ENCODE results near the gene LINGO1. TPM values are rescaled to one million over a fixed set of nuclear protein-coding genes. Genes with fewer than 3 reads are reported as not detected.

LINGO1 gene
- total RNA-seq, 6 experiments from 2014 or later = 0.31 to 1.2 (median 0.39) TPM

DNA sequence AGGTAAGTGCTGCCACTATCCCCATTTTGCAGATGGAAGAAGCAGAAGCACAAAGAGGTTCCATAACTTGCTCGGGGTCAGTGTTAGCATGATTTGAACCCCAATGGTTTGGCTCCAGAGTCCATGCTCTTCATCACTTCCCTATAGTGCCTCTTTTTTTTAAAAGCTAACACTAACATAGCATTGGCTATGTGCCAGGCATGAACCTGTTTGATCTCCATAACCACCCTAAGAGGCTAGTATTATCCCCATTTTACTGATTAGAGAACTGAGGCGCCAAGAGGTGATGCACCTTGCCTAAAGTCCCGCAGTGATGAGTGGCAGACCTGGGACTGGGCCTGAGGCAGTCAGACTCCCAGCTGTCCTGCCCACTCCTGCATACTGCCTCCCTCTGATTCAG lies 7.3 kb downstream of the LINGO1 start:
- no peak overlapping the region for H3K27ac ChIP-seq

DNA sequence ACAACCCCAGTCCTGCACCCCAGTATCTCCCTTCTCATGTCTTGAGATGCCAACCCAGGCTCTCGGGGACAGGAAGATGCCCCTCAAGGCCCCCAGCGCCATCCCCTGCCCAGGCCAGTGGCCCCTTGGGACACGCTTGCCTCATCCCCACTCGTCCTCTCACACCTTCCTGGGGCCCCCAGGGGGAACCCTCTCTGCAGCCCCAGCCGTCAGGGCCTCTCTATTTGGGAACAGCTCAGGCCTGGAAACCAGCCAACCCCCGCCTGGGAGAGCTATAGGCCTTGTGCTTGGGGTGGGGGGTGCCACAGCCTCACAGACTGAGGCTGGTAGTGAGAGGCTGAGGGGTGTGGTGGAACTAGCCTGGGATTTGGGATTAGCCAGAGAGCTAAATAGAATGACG lies 7.8 kb downstream of the LINGO1 start:
- H3K4me1 ChIP-seq = no peaks in the 10 kb centered on the region
- intact Hi-C loops (cut with DNase I) = no loop called here
- no peak overlapping the region for H3K27ac ChIP-seq
- H3K36me3 ChIP-seq = no peaks in the 10 kb centered on the region
- no peaks in the 10 kb centered on the region for H3K9me3 ChIP-seq
- H3K27me3 ChIP-seq = no peaks in the 10 kb centered on the region
- ATAC-seq (no peak), DNase-seq (no peak)
- WGBS (ENCODE audit: insufficient coverage, low coverage, low lambda C conversion rate, missing lambda C conversion rate) = 66% methylated on average over 4 of the region's 7 CpGs
- no peak overlapping the region for H3K4me3 ChIP-seq
- TF ChIP-seq CTCF (IDR thresholded peaks at IDR 0.05) = no peak
- TF ChIP-seq POLR2A (IDR thresholded peaks at IDR 0.05) = no peak

More for the DNA sequence above, 7.3 kb downstream of the LINGO1 start:
- DNase-seq (no peak), ATAC-seq (no peak)
- no peaks in the 10 kb centered on the region for H3K4me1 ChIP-seq
- H3K4me3 ChIP-seq = no peak overlapping the region
- TF ChIP-seq CTCF (IDR thresholded peaks at IDR 0.05) (no peak), POLR2A (IDR thresholded peaks at IDR 0.05) (no peak)
- no peaks in the 10 kb centered on the region for H3K36me3 ChIP-seq
- WGBS (ENCODE audit: insufficient coverage, low coverage, low lambda C conversion rate, missing lambda C conversion rate) = 80% methylated on average over 3 of the region's 3 CpGs
- no peaks in the 10 kb centered on the region for H3K27me3 ChIP-seq
- intact Hi-C loops (cut with DNase I) = no loop called here
- no peaks in the 10 kb centered on the region for H3K9me3 ChIP-seq

GRCh38 chr15:77623755-77624524 lies 8.8 kb downstream of the LINGO1 start:
- intact Hi-C loops (cut with DNase I) = no loop called here
- Histone ChIP-seq H3K4me1 (no peaks in the 10 kb centered on the region), H3K36me3 (no peaks in the 10 kb centered on the region), H3K9me3 (no peaks in the 10 kb centered on the region), H3K4me3 (no peak overlapping the region), H3K27me3 (no peaks in the 10 kb centered on the region), H3K27ac (no peak overlapping the region)
- no peak for ATAC-seq
- no peak for DNase-seq
- TF ChIP-seq CTCF (IDR thresholded peaks at IDR 0.05) (no peak), POLR2A (IDR thresholded peaks at IDR 0.05) (no peak)
- WGBS (ENCODE audit: insufficient coverage, low coverage, low lambda C conversion rate, missing lambda C conversion rate) = 61% methylated on average over 4 of the region's 11 CpGs

DNA sequence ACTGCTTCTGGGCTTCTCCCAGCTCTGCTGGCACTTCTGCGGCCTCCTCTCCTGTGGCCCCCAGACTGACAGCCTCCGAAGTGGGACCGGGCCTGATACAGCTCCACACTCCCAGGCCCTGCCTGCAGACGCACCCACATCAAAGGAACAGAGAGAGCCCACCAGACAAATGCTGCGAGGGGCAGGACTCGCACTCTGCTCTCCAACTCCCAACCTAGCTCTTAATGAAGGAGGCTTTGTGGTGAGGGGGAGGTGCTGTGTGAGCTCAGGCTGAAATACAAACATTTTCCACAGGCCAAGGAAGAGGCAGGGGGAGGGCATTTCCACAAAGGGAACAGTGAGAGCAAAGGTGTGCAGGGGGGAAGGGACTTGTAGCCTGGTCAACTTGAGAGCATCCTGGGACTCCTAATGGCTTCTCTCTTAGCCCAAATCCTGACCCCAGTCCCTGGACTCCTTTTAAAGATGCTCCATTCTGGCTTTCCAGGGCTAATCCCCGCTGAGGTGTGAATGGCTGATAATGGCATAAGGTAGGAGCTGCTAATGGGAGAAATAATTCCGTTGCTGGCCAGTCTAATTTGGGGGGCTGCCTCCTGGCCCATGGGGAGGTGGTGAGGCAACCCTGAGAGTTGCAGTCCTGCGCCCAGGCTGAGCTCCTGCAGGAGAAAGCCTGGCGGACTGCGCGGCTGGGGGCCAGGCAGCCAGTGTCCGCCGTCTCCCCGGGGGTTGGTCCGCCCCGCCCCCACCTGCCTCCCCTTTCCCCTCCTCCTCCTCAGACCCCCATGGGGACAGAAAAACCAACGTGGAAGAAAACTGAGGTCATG lies 9.6 kb downstream of the LINGO1 start:
- no peaks in the 10 kb centered on the region for H3K36me3 ChIP-seq
- intact Hi-C loops (cut with DNase I) = no loop called here
- ATAC-seq = no peak
- H3K27me3 ChIP-seq = no peaks in the 10 kb centered on the region
- H3K4me3 ChIP-seq = no peak overlapping the region
- DNase-seq = no peak
- H3K27ac ChIP-seq = no peak overlapping the region
- TF ChIP-seq POLR2A (IDR thresholded peaks at IDR 0.05) = no peak
- no peak for TF ChIP-seq CTCF (IDR thresholded peaks at IDR 0.05)
- no peaks in the 10 kb centered on the region for H3K9me3 ChIP-seq
- H3K4me1 ChIP-seq = no peaks in the 10 kb centered on the region
- WGBS (ENCODE audit: insufficient coverage, low coverage, low lambda C conversion rate, missing lambda C conversion rate) = 41% methylated on average over 5 of the region's 18 CpGs

Measured in right lobe of liver (tissue), 6 donors.